NCI-H345 (cell line): ENCODE data around the gene TIMM44.
"Not testable (repeated sequence)": the region's sequence is repeated elsewhere in the genome, so short reads cannot be mapped to it uniquely, and the experiment has no call there.

Source experiments
- DNase-seq: peaks from one replicate; lab custom pipeline; 2025; lab: John Stamatoyannopoulos, UW

The TIMM44 gene

DNA sequence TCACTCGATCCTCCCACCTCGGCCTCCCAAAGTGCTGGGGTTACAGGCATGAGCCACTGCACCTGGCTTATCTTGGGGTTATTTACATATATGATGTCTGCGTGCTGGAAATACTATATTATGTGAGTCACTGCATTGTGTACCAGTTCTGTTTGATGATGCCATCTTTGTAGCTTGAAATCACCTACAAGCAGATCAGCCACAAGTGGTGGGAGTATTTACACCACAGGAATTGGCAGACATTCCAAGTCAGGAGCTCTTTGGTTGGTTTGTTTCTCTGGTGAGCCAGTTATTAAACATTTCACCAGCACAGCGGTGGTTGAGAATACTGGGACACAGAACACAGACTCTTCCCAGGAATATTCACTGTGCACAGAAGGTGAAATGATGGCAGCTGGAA is 4.5 kb upstream of the TIMM44 start:
- no peak for DNase-seq

DNA sequence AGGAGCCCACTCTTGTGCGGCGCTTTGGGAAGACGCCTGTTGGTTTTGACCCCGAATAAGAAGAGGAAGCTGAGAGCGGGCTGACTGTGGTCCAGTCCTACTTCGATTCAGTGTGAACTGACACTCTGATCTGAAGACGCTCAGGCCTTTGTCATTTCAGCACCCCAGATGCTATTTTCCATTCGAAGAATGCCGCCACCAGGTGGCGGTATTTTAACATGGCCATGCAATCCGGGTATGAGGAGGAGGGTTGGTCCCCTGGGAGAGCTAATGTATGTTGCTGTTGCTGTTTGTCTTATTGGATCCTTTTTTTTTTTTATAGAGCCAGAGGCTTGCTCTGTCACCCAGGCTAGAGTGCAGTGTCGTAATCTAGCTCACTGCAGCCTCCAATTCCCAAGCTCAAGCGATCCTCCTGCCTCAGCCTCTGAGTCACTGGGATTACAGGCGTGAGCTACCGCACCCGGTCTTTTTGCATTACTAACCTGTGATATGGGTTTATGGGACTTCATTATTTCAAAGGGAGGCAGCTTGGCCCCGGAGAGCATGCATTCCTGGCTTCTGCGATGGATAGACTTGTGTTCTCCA is 803 bp upstream of the TIMM44 start:
- peak; percentile 94 for DNase-seq

DNA sequence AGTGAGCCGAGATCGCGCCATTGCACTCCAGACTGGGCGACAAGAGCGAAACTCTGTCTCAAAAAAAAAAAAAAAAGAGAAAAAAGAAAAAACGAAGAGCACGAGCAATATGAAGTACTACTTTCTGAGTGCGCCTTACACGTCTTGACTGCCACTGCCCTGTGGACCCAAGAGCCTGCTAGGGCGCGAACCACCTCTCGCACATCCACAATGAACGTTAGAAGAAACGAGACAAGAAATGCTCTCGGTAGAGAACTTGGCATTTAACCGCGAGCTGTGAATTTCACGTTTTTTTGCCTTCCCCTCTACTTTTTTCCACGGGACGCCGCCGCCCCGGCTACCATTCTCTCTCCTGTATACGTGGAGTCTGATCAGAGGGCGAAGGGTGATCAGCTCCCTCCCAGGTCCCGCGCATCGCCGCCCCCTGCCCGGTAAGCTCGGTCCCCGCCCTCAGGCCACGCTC is 454 bp downstream of the TIMM44 start:
- no peak for DNase-seq

DNA sequence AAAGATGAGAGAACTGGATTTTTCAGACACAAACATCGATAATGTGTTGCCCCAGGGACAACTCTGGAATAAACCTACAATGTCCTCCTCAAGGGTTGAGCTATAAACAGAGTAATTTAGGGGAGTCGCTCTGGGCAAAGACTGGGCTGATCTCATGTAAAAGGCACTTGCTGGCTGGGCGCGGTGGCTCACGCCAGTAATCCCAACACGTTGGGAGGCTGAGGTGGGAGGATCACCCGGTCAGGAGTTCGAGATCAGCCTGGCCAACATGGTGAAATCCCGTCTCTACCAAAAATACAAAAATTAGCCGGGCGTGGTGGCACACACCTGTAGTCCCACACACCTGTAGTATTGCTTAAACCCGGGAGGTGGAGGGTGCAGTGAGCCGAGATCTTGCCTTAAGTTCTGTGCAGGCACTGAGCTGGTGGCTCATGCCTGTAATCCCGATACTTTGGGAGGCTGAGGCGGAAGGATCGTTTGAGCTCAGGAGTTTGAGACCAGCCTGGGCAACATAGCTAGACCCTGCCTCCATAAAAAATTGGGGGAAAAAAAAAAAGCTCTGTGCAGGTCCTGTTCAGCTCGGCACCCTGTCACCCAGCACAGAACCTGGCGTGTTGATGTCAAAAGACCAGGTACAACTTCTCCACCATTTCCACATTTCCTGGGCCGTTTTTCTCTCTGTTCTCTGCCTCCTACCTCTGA is 1.4 kb downstream of the TIMM44 start:
- DNase-seq, result no peak

DNA sequence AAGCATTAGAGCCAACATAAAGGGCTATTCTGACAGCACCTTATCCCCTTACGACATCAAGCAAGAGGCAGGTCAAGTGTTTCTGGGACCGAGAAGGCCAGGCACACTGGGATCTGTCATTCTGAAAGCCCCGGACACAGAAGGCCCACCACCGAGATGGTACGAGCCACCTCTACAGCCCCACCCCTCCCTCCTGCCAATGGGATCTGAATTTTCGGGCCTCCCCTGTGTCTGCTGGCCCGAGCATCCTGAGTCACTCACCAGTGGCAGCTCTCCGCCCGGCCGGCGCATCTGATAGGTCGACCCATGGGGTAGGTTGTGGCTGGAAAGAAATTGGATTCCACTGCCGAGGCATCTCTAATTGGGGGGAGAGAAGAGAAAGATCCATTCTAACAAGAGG is 2.6 kb downstream of the TIMM44 start:
- no peak for DNase-seq

DNA sequence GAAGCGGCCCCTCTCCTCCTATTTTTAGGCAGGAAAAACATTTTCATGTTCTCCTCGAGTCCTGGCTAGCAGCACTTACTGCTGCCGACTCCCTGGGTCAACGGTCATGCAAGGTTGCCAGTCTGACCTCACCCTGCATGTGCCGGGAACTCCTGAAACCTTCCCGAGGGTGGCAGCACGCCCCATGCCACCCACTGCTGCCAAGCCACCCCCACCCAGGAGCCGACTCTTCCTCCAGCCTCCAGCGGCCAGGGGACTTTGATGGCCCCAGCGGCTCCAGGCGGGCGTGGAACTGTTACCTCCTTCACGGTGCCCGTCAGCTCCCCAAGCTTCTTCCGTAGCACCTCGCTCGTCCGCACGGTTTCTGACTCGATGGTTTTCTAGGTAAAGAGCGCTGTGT is 8.7 kb downstream of the TIMM44 start:
- no peak for DNase-seq

DNA sequence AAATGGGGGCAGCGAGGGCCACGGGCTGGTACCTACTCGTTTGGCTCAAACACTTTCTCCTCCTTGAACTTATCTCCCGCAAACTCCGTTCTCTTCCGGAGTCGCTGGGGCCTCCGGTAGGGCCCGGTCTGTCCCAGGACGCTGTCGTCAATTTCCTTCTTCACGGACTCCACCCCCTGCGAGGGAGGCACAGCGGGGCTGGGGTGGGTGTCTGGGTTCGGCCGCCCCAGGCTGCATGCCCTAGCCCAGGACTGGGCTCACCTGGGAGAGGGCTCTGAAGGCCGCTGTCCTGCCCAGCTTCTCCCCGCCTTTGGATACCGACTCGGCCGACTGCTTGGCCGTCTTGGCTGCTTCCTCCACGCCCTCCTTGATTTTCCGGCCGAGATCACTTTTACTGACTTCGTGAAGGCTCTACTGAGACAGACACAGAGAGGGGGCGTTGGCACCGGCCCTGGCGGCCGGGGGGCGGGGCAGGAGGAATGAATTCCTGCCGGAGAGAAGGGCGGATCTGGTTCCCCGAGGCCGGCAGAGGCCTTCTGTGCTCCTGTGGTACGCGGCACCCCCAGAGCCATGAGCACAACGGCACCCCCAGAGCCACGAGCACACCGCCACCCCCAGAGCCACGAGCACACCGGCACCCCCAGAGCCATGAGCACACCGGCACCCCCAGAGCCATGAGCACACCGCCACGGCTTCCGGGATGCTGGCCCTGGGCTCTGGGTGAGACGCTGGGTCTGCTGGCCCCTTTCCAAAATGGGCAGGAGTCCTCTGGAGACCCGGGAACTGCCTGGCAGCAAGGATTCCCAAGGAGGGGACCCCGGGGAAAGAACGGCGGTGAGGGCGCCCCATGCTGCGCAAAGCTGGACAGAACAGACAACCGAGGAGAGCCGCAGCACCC is 9.4 kb downstream of the TIMM44 start:
- DNase-seq, result no peak

DNA sequence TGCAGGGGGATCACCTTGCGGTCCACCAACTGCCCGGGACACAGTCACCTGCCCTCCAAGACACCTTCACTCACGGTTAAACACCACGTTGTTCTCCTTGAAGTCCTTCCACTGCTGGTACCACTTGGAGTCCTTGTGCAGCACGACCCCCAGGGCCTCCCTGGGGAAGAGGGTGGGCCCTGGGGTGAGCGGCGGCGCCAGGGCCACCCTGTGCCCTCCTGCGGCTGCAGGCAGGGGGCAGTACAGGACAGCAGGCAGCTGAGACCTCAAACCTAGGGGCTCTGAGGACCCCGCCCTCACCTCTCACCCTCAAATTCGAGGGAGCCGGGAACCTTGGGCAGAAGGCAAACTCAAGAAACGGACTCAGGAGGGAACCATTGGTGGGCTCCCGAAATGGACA is 10.1 kb downstream of the TIMM44 start:
- DNase-seq, result no peak

DNA sequence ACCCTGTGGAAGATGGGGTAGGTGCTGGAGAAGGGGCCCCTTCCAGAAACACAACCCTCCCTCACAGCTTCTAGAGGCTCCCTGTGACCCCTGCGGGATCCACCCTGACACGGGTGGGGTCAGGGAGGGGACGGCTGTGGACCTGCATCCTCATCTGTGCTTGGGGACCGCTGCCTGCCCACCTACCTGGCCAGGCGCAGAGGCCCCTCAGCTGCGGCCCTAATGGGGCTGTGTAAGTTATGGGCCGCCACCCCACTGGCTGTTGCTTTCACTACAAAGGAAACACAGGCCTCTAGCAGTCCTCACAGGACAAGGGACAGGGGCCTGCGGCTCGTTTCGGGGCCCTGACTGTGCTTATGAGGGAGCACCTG is 10.6 kb downstream of the TIMM44 start:
- DNase-seq, result no peak

DNA sequence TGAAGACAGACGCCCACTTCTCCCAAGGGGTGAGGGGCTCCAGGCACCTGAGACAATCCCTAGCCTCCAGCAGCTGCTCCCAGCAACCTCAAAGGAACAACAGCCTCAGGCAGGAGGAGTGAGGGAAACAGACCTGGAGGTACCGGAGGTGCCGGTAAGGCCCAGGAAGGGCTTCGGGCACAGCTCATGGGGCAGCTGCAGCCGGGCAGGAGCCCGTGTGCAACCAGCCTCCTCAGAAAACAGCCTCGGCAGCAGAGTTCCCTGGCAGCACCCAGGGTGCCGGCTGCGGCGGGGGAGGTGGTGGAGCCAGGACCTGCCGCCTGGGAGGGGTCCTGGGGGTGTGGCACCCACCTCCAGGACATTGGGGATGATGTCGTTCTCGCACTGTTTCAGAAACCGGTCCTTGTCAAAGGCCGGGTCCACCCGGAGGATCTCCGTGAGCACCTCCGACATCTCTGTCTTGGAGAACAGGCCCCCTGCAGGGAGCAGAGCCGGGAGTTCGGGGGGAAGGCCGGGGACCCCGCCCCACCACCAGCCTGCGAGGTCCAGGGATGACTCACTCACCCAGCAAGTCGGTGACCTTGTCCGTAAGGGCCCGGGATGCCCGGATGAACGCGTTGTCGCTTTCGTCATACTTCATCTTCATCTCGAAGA is 11.1 kb downstream of the TIMM44 start:
- no peak for DNase-seq

DNA sequence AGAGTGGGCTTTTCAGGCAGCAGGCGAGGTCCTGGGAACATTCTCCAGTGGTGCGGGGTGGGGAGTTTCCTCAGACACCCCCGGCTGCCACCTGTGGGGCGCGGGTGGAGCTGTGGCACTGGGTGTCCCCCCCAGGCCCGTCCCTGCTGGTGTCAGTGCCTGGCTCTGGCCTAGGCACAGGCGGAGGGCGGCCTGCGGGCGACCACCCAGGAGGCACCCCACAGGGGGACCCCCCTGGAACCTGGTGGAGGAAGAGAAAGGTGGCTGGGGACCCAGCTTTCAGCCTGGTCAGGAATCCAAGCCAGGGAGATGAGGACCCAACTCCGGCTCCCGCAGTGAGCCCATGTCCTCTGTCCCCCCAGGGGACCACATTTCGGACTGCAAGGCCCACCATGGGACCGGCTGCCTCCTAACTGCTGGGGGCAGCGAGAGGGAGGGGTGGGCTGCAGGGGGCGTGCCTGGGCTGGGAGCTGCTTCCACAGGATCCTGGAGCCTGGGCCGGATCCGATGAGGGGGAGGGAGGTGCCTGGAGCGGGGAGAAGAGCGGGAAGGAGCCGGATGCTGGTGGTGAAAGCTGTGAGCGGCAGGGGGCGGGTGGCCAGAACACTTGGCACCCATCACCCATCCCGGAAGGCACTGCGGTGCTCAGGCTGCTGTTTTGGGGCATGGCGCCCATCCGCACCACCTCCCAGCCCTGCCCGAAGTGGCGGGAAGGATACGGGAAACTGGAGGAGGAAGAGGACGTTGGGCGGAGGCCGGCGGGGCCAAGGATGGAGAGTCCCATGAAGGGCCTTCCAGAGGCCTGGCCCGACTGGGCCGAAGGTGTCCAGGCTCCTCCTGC is 12.0 kb downstream of the TIMM44 start:
- DNase-seq, result no peak

DNA sequence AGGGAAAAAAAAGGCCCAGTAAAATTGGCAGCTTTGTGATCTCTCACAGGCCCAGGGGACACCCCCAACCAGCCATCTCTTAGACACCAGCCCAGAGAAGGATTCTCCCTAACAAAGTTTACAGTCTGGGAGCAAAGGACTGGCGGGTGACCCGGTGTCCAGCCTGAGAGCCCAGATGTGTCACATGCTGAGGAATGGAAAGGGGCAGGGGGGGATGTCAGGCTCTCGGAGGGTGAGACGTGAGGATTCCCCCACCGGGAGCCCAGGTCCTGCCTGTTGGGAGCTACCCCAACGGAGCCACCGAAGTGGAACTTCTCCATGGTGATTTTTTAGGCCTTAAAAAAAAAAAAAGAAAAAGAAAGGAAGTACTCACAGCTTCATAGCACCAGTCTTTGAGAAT is 12.7 kb downstream of the TIMM44 start:
- no peak for DNase-seq

DNA sequence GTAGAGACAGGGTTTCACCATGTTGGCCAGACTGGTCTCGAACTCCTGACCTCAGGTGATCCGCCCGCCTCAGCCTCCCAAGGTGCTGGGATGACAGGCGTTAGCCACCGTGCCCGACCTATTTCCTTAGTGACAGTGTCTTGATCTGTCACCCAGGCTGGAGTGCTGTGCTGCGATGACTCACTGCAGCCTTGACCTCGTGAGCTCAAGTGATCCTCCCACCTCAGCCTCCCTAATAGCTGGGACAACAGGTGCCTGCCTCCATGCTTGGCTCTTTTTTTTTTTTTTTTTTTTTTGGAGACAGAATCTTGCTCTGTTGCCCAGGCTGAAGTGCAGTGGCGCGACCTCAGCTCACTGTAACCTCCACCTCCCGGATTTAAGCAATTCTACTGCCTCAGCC is 13.4 kb downstream of the TIMM44 start:
- DNase-seq, result not testable (repeated sequence)

DNA sequence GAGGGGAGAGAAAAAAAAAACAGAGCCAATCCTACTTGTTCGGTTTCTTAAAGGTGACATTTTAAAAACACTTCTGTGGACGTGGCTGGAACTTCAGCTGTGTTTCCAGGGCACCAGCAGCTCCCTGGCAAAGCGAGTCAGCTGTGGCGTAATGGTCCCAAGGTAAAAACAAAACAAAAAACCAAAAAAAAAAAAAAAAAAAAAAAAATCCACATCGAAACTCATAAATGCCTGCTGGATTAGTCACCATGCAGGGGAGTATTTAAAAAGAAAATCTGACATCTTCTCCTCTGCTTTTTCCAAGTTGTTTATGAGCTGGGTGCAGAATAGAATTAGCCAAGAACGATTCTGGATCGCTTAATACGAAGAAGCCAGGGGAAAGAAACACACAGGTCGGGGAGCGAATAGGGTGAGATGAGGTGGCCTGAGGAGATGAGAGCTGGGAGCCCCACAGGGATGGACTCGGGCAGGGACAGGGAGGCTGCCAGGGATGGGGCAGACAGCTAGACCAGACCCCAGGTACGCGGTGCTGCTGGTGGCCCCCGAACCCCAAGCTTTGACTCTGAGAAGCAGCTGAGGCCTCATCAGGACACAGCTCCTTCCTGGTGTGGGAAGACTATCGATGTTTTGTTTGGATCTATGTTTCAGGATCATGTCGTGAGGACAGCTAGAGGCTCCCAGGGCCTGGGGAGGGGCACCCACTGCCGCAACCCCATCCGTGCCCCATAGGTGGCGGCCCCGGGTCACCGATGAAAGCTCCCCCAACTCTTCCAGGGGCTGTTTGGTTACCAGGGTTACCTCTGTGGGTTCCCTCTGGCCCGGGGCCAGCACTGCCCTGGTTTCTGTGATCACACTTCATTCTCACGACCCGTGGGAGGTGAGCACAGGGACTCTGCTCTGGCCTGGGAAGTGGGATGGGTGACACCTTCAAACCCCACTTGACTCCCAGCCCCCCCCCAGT is 14.4 kb downstream of the TIMM44 start:
- DNase-seq, result no peak

DNA sequence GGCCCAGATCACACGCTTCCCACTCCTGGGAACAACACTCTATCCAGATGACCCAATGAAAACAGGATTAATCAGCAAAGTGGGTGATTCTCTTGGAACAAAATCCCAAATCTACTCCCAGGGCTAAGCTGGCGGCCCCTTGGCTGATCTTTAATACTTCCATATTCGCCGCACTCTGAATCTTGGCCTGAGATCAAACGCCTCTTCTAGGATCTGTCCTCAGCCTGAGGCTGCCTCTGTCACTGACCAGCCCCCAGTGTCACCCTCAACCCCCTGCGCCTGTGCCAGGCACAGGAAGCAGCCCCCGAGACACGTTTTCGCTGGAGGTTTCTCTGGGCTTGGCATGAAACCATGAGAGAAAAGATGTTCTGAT is 15.1 kb downstream of the TIMM44 start:
- DNase-seq, result no peak

DNA sequence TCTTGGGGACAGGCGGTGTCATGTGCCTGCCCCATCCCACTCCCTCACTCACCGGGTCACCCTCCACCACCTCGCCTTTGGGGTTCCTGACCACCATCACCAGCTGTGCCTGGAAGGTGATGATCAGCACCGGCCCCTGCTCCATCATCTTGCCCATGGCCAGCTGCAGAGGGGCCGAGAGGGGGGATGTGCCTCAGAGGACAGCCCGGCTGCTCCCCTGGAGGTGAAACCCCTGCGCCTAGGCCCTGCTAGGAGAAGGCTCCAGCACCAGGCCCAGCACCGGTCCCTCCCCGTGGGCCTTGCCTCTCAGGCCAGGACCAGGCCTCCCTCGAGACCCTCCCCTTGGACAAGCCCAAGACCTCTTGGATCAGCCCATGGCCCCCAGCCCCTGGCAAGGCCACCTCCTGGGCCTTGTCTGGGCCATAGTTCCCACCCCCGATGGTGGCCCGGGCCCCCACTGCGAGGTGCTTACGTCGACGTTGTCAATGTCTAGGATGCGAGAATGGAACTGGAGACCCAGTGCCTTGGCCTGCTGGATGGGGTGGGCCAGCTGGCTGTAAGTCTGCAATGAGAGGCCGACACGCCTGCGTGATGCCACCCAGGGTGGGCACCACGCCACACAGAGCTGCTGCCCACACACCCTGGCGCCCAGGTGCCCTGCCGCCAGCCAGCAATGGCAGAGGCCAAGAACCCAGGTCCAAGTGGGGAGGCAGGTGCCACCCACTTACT is 15.7 kb downstream of the TIMM44 start:
- DNase-seq, result no peak

DNA sequence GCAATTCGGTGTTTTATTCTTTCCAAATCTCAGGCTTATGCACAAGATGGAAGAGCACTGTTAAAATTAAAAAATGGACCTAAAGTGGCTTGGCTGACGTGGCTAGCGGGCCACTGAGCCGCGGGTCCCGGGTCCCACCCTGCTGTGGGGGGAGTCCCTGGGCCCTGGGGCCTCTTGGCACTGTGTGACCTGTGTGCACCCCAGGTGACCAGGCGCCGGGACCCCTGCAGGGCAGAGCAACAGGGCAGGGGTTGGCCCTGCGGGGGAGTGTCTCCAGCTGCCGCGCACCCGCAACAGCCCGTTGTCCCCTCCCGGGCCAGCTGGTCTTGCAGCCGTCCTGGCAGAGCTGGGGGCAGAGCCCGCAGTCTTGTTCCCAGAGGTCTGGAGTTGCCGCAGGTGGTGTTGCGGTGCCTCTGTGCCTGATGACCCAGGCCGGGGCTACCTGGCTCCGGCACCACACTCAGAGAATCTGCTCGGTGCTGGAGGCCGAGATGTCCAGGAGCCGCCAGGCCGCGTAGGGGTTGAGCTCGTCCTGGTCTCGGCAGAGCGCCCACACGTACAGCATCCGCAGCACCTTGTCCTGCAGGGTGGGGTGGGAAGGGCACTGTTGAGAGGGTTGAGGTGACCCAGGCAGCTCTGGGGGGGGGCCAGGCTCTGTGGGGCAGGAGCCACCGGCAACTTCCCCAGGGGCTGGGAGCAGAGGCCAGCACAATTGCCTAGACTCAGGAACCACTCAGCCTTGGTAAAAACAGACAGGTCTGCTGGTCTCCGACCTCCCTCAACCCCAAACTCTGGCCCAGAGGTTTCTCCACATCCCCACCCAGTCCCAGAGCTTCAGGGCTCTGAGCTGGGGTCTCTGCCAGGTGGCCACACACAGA is 16.5 kb downstream of the TIMM44 start:
- DNase-seq, result no peak

DNA sequence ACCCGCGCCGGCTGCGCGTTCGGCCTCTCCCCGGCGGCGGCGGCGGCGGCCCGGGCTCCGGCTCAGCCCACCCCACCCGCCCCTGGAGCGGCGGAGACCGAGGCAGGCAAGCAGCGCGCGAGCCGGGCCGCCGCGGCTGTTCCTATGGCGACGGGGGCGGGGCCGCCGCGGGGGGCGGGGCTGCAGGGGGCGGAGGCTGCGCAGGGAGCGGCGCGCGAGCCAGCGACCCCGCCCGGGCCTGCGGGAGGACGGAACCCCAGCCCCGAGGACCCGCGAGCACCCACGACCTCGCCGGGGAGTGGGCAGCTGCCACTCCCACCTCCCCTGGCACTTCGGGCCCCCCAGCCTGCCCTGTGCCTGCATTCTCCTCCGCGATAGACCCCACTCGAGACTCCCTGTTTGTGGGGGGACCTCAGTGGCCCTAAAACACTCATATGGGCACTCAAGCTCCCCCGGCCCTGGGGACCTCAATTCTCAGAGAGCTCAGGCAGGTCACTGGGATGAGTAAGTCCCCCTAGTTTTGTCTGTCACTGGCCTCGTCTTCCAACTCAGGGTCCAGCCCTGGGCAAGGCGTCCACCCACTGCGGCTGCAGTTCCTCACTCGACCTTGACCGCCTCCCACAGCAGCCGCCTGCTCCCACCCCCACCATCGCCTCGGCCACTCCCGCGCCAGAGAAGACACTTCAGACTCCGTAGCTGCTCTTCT is 17.3 kb downstream of the TIMM44 start, which contains the start of gene CTXN1:
Gene CTXN1, minus strand, starts transcription at position 115 of the 706 bp plus-strand sequence. CDS start 597 bp downstream, outside the sequence.
- DNase-seq, result peak; percentile 73
